ENCODE data around the gene CUL4A. TPM values are rescaled to one million over a fixed set of nuclear protein-coding genes. Genes with fewer than 3 reads are reported as not detected.

Gene CUL4A
- total and polyA plus RNA-seq, 9 of the 15 experiments (the other 6 are each of a cell fraction or from before 2014, with no cell fraction given), result 21.1 to 92.0 (median 63.2) TPM

DNA sequence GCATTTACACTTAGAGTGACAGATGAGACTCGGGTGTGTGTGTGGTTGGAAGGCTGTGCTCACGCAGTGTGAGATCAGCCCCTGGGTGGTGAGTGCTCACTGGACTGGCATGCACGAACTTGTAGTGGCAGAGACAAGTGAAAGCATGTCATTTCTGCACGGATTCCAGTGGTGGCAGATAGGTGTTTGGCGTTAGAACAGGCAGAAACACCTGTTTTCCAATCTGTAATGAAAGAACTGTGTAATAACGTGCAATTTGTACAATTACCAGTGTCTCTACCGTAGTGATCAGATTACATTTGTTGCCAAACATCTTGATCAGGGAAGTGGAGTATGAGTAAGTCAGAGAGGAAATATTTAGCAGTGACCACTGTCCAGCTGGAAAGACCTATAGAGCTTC is 95.8 kb downstream of the CUL4A start:
- ChIA-PET POLR2A (interaction anchor here (0.6 kb wide), 1 partner anchor 112 kb away, joined by 3 read pairs; no protein-coding TSS in a partner anchor), CTCF (ENCODE audit: low intra/inter-chr PET ratio) (no interaction called here)
- Histone ChIP-seq H3K27ac (ENCODE audit: extremely low read depth, low read depth, low read length) (no peak overlapping the region), H2AFZ (ENCODE audit: low read depth, low read length) (no peak overlapping the region), H3K27me3 (ENCODE audit: control insufficient read depth in 2 of 2, insufficient read depth in 2 of 2, low read length in 2 of 2) (no peaks in the 10 kb centered on the region), H3K9me3 (replicated peaks; ENCODE audit: control insufficient read depth, insufficient read depth, low read depth, low read length) (no peaks in the 10 kb centered on the region), H3K36me3 (ENCODE audit: control insufficient read depth, insufficient read depth, low read length) (peaks cover 22% of the 10 kb centered on the region; the same call in 2 of the 3 replicates), H3K4me2 (ENCODE audit: insufficient read depth, low read length) (no peak overlapping the region), H3K9ac (ENCODE audit: insufficient read depth in 1 of 2, low read depth in 2 of 2, low read length in 2 of 2) (no peak overlapping the region), H3K79me2 (ENCODE audit: control insufficient read depth, insufficient read depth, low read length) (peaks cover 24% of the 10 kb centered on the region), H4K20me1 (replicated peaks; ENCODE audit: control insufficient read depth, insufficient read depth, low read length) (no peaks in the 10 kb centered on the region), H3K9me1 (ENCODE audit: control insufficient read depth, insufficient read depth, low read length) (no peaks in the 10 kb centered on the region), H3K4me3 (no peak overlapping the region), H3K4me1 (replicated peaks in 1 of 2; ENCODE audit: control insufficient read depth in 2 of 2, insufficient read depth in 2 of 2, low read length in 2 of 2) (no peaks in the 10 kb centered on the region; a peak in 1 of 5 replicates)
- 57% methylated on average over 7 of the region's 7 CpGs for WGBS (ENCODE audit: insufficient coverage, low coverage, missing lambda C conversion rate)
- FAIRE-seq (no peak), ATAC-seq (no peak), DNase-seq (ENCODE audit: extremely low read depth in 1 of 4, low spot score in 3 of 4) (no peak)
- TF ChIP-seq IFI16 (CRISPR knock-in tag; IDR thresholded peaks at IDR 0.05), result no peak
- no peak for TF ChIP-seq HIVEP1 (CRISPR knock-in tag; IDR thresholded peaks at IDR 0.05)
- no peak for TF ChIP-seq ZNF134 (CRISPR knock-in tag; conservative IDR thresholded peaks at IDR 0.05)
- no peak for TF ChIP-seq HMG20B (CRISPR knock-in tag; IDR thresholded peaks at IDR 0.05)
- no peak for TF ChIP-seq ETV6 (IDR thresholded peaks at IDR 0.05; ENCODE audit: borderline replicate concordance in 1 of 2, low read depth in 2 of 2, low read length in 1 of 2)
- TF ChIP-seq ETV6 (CRISPR knock-in tag; IDR thresholded peaks at IDR 0.05; ENCODE audit: borderline replicate concordance), result no peak
- TF ChIP-seq ZZZ3 (IDR thresholded peaks at IDR 0.05), result no peak
- TF ChIP-seq ELF2 (CRISPR knock-in tag; IDR thresholded peaks at IDR 0.05), result no peak
- no peak for TF ChIP-seq ZNF384 (IDR thresholded peaks at IDR 0.05; ENCODE audit: low read depth, low read length)
- TF ChIP-seq CCNT2 (IDR thresholded peaks at IDR 0.05; ENCODE audit: borderline replicate concordance, extremely low read depth, insufficient read length, low read depth, low read length), result no peak
- no peak for TF ChIP-seq ZNF507 (tag; conservative IDR thresholded peaks at IDR 0.05)
- TF ChIP-seq, protein P1, sequence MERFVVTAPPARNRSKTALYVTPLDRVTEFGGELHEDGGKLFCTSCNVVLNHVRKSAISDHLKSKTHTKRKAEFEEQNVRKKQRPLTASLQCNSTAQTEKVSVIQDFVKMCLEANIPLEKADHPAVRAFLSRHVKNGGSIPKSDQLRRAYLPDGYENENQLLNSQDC (CRISPR knock-in tag; IDR thresholded peaks at IDR 0.05), result no peak
- TF ChIP-seq ZNF644 (tag; IDR thresholded peaks at IDR 0.05; ENCODE audit: low read depth), result no peak
- no peak for TF ChIP-seq TGIF2 (CRISPR knock-in tag; IDR thresholded peaks at IDR 0.05)
- no TSS peak for BruUV-seq (replicated peaks)
- intact Hi-C loops (cut with micrococcal nuclease) (no loop called here), in situ Hi-C loops (cut with MboI) (no loop called here)

Data from K562 (cell line).